Loucy (cell line): ENCODE data around the gene LEPROT.

ENCODE experiments used
- H2AFZ ChIP-seq: fragments of 200-600 bp; sonication (generic); 2 replicates; pipeline ENCODE4 v1.6.0; 2016; ENCODE audit warnings: antibody characterized with exemption, mild to moderate bottlenecking, low read length, moderate library complexity
- H3F3A ChIP-seq: fragments of 200-600 bp; 2 replicates; pipeline ENCODE4 v1.6.0; 2016; ENCODE audit warnings: antibody characterized with exemption, low read depth, mild to moderate bottlenecking
- H3K27me3 ChIP-seq: fragments of 200-600 bp; sonication (generic); 2 replicates; pipeline ENCODE4 v1.6.1; 2014; ENCODE audit warnings: low read length, mild to moderate bottlenecking; ENCODE audit not compliant: insufficient read depth, poor library complexity, severe bottlenecking
- H3K36me3 ChIP-seq: fragments of 200-600 bp; sonication (generic); 2 replicates; pipeline ENCODE4 v1.6.1; 2016; ENCODE audit warnings: low read length; ENCODE audit not compliant: insufficient read depth
- H3K4me1 ChIP-seq: fragments of 200-600 bp; sonication (generic); 2 replicates; pipeline ENCODE4 v1.5.1; 2014; ENCODE audit warnings: low read length, mild to moderate bottlenecking; ENCODE audit not compliant: insufficient read depth, poor library complexity, severe bottlenecking
- H3K4me2 ChIP-seq: fragments of 200-600 bp; sonication (generic); 2 replicates; pipeline ENCODE4 v1.6.0; 2014; ENCODE audit warnings: antibody characterized with exemption, low read length, low read depth, mild to moderate bottlenecking; ENCODE audit not compliant: poor library complexity, severe bottlenecking
- H3K4me3 ChIP-seq: fragments of 200-600 bp; sonication (generic); 2 replicates; pipeline ENCODE4 v1.5.1; 2014; ENCODE audit warnings: low read length, mild to moderate bottlenecking, mixed read lengths; ENCODE audit not compliant: poor library complexity, severe bottlenecking
- H3K79me2 ChIP-seq: fragments of 200-600 bp; sonication (generic); 2 replicates; pipeline ENCODE4 v1.6.1; 2014; ENCODE audit warnings: low read length; ENCODE audit not compliant: insufficient read depth
- H3K9ac ChIP-seq: fragments of 200-600 bp; sonication (generic); 2 replicates; pipeline ENCODE4 v1.6.0; 2014; ENCODE audit warnings: mild to moderate bottlenecking, low read depth, low read length, moderate library complexity; ENCODE audit not compliant: poor library complexity, severe bottlenecking
- H3K9me2 ChIP-seq: fragments of 200-600 bp; sonication (generic); replicated peaks from 2 replicates; pipeline ENCODE4 v1.6.1; 2016; ENCODE audit warnings: low read depth, low read length, mixed read lengths
- H3K9me3 ChIP-seq: fragments of 200-600 bp; sonication (generic); 2 replicates; pipeline ENCODE4 v1.6.1; 2014; ENCODE audit warnings: mild to moderate bottlenecking, antibody characterized with exemption, low read length, low read depth; ENCODE audit not compliant: insufficient read depth
- H4K20me1 ChIP-seq: fragments of 200-600 bp; sonication (generic); 2 replicates; pipeline ENCODE4 v1.6.0; 2014; ENCODE audit warnings: antibody characterized with exemption, low read length, mild to moderate bottlenecking; ENCODE audit not compliant: insufficient read depth, poor library complexity, severe bottlenecking
- EZH2phosphoT487 ChIP-seq: fragments of 200-600 bp; IDR thresholded peaks from 2 replicates; pipeline ENCODE4 v1.6.1; 2018; ENCODE audit warnings: antibody characterized with exemption, mild to moderate bottlenecking, moderate library complexity, borderline replicate concordance
- TF ChIP-seq, protein P1 (sequence below): fragments of 200-600 bp; sonication (generic); conservative IDR thresholded peaks from 2 replicates; pipeline ENCODE4 v1.5.1; 2014; ENCODE audit warnings: mild to moderate bottlenecking, antibody characterized with exemption, low read length

Gene LEPROT

DNA sequence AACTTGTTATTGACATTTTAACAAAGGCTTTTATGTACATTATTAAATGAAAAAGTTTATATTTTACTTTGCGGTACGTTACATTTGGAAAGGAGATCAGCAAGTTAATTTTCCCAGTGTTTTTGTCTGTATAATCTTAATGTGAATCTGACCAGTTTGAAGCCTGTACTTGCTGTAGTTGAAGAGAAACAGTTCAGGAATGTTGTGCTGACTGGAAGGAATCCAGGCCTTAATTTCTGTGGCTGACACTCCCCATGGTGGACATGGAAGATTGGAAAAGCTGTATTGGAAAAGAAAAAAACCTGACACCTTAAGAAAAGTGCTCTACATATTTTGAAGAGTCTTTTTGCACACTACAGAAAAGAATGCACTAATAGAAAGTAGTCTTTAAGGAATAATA, 15.5 kb downstream of the LEPROT start:
- Histone ChIP-seq H3K4me2 (no peak overlapping the region), H3F3A (no peaks in the 10 kb centered on the region), H3K79me2 (no peaks in the 10 kb centered on the region), H4K20me1 (no peaks in the 10 kb centered on the region), H3K9me2 (no peaks in the 10 kb centered on the region), H3K4me1 (peaks cover 9% of the 10 kb centered on the region), H2AFZ (no peak overlapping the region), H3K9me3 (no peaks in the 10 kb centered on the region), H3K4me3 (no peak overlapping the region), H3K27me3 (no peaks in the 10 kb centered on the region), H3K36me3 (peaks cover 17% of the 10 kb centered on the region; the same call in 1 of the 2 replicates), H3K9ac (no peak overlapping the region)
- TF ChIP-seq EZH2phosphoT487: no peak
- TF ChIP-seq, protein P1, sequence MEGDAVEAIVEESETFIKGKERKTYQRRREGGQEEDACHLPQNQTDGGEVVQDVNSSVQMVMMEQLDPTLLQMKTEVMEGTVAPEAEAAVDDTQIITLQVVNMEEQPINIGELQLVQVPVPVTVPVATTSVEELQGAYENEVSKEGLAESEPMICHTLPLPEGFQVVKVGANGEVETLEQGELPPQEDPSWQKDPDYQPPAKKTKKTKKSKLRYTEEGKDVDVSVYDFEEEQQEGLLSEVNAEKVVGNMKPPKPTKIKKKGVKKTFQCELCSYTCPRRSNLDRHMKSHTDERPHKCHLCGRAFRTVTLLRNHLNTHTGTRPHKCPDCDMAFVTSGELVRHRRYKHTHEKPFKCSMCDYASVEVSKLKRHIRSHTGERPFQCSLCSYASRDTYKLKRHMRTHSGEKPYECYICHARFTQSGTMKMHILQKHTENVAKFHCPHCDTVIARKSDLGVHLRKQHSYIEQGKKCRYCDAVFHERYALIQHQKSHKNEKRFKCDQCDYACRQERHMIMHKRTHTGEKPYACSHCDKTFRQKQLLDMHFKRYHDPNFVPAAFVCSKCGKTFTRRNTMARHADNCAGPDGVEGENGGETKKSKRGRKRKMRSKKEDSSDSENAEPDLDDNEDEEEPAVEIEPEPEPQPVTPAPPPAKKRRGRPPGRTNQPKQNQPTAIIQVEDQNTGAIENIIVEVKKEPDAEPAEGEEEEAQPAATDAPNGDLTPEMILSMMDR: no peak

DNA sequence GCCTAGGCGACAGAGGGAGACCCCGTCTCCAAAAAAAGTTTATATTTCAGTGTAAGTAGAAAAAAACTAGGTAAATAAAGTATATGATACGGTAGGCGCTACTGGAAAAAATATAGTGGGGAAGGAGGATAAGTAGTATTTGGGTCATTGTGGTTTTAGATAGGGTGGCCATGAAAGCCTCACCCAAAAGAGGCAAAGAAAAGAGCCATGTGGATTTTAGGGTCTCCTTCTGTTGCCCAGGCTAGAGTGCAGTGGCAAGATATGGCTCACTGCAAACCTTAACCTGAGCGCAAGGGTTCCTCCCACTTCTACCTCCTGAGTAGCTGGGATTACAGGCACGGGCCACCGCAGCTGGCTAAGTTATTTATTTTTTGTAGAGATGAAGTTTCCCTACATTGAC, 17.1 kb downstream of the LEPROT start:
- TF ChIP-seq, protein P1: no peak
- TF ChIP-seq EZH2phosphoT487: no peak
- Histone ChIP-seq H2AFZ (no peak overlapping the region), H3K36me3 (peaks cover 8% of the 10 kb centered on the region; the same call in 1 of the 2 replicates), H3K4me3 (no peak overlapping the region), H3K9ac (no peak overlapping the region), H3K9me2 (no peaks in the 10 kb centered on the region), H3K4me2 (no peak overlapping the region), H3K27me3 (no peaks in the 10 kb centered on the region), H3K9me3 (no peaks in the 10 kb centered on the region), H3K79me2 (no peaks in the 10 kb centered on the region), H4K20me1 (no peaks in the 10 kb centered on the region), H3F3A (no peaks in the 10 kb centered on the region), H3K4me1 (peaks cover 5% of the 10 kb centered on the region)

DNA sequence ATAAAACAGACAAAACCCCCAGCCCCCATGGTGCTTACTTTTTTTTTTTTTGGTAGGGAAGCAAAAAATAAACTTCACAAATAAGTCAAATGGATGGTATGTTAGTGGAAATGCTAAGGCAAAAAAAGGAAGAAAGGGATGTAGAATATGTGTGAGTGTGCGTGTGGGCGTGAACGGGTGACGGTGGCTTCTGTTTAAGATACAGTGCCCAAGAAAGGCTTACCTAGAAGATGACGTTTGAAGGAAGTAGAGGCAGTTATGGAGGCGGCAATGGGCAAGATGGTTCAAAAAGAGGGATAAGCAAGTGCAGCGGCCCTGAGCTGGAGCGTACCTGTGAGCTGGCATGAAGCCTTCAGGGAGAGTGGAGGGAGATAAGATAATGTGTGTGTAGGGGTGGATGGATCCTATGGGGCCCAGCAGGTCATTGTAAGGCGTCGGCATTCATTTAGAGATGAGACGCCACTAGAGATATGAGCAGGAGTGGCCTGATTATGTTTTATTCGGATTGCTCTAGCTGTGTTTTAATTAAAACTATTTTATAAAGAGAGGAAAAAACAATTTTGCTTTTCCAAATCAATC, 19.9 kb downstream of the LEPROT start:
- Histone ChIP-seq H3K79me2 (no peaks in the 10 kb centered on the region), H3F3A (no peaks in the 10 kb centered on the region), H2AFZ (no peak overlapping the region), H3K4me1 (peaks cover 5% of the 10 kb centered on the region), H3K27me3 (no peaks in the 10 kb centered on the region), H3K9me3 (no peaks in the 10 kb centered on the region), H4K20me1 (no peaks in the 10 kb centered on the region), H3K36me3 (no peaks in the 10 kb centered on the region), H3K4me3 (no peak overlapping the region), H3K9me2 (no peaks in the 10 kb centered on the region), H3K9ac (no peak overlapping the region), H3K4me2 (no peak overlapping the region)
- no peak for TF ChIP-seq EZH2phosphoT487
- TF ChIP-seq, protein P1: no peak
